ENCODE results near the gene PRKCB.
"Not testable (repeated sequence)": the region's sequence is repeated elsewhere in the genome, so short reads cannot be mapped to it uniquely, and the experiment has no call there.

The PRKCB gene

GRCh38 chr16:23902748-23903414 is 67.1 kb downstream of the PRKCB start:
- DNase-seq (ENCODE audit: low read depth): no peak

GRCh38 chr16:23905027-23905426 is 69.2 kb downstream of the PRKCB start:
- DNase-seq (ENCODE audit: low read depth): peak; percentile 88

GRCh38 chr16:23907457-23907902 is 71.7 kb downstream of the PRKCB start:
- no peak for DNase-seq (ENCODE audit: low read depth)

GRCh38 chr16:23907903-23908302 is 72.1 kb downstream of the PRKCB start:
- DNase-seq (ENCODE audit: low read depth): no peak

- DNase-seq (ENCODE audit: low read depth): no peak
Measured at GRCh38 chr16:23908790-23909189, 73.0 kb downstream of the PRKCB start.

GRCh38 chr16:23909792-23910418 is 74.1 kb downstream of the PRKCB start:
- no peak for DNase-seq (ENCODE audit: low read depth)

- DNase-seq (ENCODE audit: low read depth): no peak
Measured at GRCh38 chr16:23914946-23915530, 79.3 kb downstream of the PRKCB start.

- DNase-seq (ENCODE audit: low read depth): not testable (repeated sequence)
Measured at GRCh38 chr16:23916552-23916951, 80.8 kb downstream of the PRKCB start.

GRCh38 chr16:23917621-23918020 is 81.8 kb downstream of the PRKCB start:
- no peak for DNase-seq (ENCODE audit: low read depth)

- DNase-seq (ENCODE audit: low read depth): no peak
Measured at GRCh38 chr16:23920446-23920845, 84.7 kb downstream of the PRKCB start.

- DNase-seq (ENCODE audit: low read depth): no peak
Measured at GRCh38 chr16:23920899-23921298, 85.1 kb downstream of the PRKCB start.

- no peak for DNase-seq (ENCODE audit: low read depth)
Measured at GRCh38 chr16:23922406-23922805, 86.6 kb downstream of the PRKCB start.

- DNase-seq (ENCODE audit: low read depth): no peak
Measured at GRCh38 chr16:23924128-23924527, 88.3 kb downstream of the PRKCB start.

GRCh38 chr16:23927796-23928195 is 92.0 kb downstream of the PRKCB start:
- DNase-seq (ENCODE audit: low read depth): no peak

- DNase-seq (ENCODE audit: low read depth): no peak
Measured at GRCh38 chr16:23929237-23929636, 93.5 kb downstream of the PRKCB start.

GRCh38 chr16:23929856-23930255 is 94.1 kb downstream of the PRKCB start:
- DNase-seq (ENCODE audit: low read depth): no peak

GRCh38 chr16:23930791-23931190 is 95.0 kb downstream of the PRKCB start:
- no peak for DNase-seq (ENCODE audit: low read depth)

- no peak for DNase-seq (ENCODE audit: low read depth)
Measured at GRCh38 chr16:23931199-23931598, 95.4 kb downstream of the PRKCB start.

GRCh38 chr16:23933650-23934049 is 97.9 kb downstream of the PRKCB start:
- DNase-seq (ENCODE audit: low read depth): not testable (repeated sequence)

- no peak for DNase-seq (ENCODE audit: low read depth)
Measured at GRCh38 chr16:23934610-23935236, 98.9 kb downstream of the PRKCB start.

- no peak for DNase-seq (ENCODE audit: low read depth)
Measured at GRCh38 chr16:23940111-23940510, 104.3 kb downstream of the PRKCB start.

- DNase-seq (ENCODE audit: low read depth): no peak
Measured at GRCh38 chr16:23941025-23941424, 105.2 kb downstream of the PRKCB start.

- no peak for DNase-seq (ENCODE audit: low read depth)
Measured at GRCh38 chr16:23941963-23942564, 106.3 kb downstream of the PRKCB start.

Measured in GM04503 (cell line).